Fibroblast of villous mesenchyme (primary cell): ENCODE data around the gene SYNGR1. TPM values are rescaled to one million over a fixed set of nuclear protein-coding genes. Genes with fewer than 3 reads are reported as not detected.
"Not testable (repeated sequence)": the region's sequence is repeated elsewhere in the genome, so short reads cannot be mapped to it uniquely, and the experiment has no call there.

Source experiments
- DNase-seq: peaks from one replicate; pipeline ENCODE4 v3.0.0-alpha.2; 2010; ENCODE audit warnings: low read depth
- H3K4me3 ChIP-seq: 2 replicates; pipeline ENCODE4 v1.5.1; 2011; ENCODE audit warnings: low read depth, mild to moderate bottlenecking, low read length
- CTCF ChIP-seq: IDR thresholded peaks from 2 replicates; pipeline ENCODE4 v1.5.1; 2012; ENCODE audit warnings: low read depth, mild to moderate bottlenecking, low read length; ENCODE audit not compliant: insufficient read depth
- total RNA-seq: library from RNA; depleted of rRNA; stranded (reverse); fragments of >200 nt; gene quantifications from 2 replicates; pipeline ENCODE4 v1.2.3, GENCODE V29; 2012

SYNGR1 gene
- total RNA-seq, 1 donor = 8.6 TPM

DNA sequence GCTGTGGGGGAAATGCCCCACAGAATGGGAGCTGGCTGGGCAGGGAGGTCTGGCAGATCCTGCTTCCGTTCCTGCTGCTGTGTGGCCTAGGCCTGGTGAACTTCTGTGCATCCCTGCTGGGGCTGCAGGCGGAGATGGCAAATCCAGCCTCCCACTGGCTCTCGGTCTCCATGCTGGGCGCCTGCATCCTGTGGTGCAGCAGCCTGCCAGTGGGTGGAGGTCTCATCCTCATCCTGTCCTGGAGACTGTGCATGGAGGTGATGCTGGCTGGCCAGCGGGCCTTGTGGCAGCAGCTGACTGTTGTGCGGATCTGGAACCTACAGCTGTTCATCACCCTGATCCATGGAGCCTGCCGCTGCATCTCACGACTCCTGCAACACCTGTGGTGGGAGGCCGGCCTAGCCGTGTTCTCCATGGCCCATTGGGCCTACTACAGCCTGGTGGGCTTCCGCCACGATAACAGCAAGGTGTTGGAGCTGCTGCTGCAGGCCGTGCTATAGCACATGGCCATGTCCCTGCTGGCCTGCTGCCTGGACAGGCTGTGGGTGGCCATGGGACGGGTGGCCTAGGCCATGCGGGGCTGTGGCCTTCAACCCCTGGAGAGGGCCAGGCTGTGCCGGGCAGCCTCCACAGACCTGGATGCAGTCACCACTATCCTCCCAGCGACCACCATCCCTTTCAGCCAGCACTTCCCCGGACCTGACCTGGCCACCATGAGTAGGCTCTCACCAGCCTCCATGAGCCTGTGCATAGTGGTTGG, 21.6 kb upstream of the SYNGR1 start:
- no peak overlapping the region for H3K4me3 ChIP-seq
- no peak for TF ChIP-seq CTCF
- no peak for DNase-seq

GRCh38 chr22:39330553-39330952, 19.2 kb upstream of the SYNGR1 start:
- DNase-seq, H3K4me3 ChIP-seq: not testable (repeated sequence)

GRCh38 chr22:39332441-39333064, 17.2 kb upstream of the SYNGR1 start:
- no peak for DNase-seq
- TF ChIP-seq CTCF = no peak
- H3K4me3 ChIP-seq = no peak overlapping the region

GRCh38 chr22:39336411-39336810, 13.4 kb upstream of the SYNGR1 start:
- TF ChIP-seq CTCF = no peak
- no peak overlapping the region for H3K4me3 ChIP-seq
- no peak for DNase-seq

GRCh38 chr22:39339775-39340174, 10.0 kb upstream of the SYNGR1 start:
- H3K4me3 ChIP-seq = not testable (repeated sequence)
- DNase-seq = peak; percentile 85

DNA sequence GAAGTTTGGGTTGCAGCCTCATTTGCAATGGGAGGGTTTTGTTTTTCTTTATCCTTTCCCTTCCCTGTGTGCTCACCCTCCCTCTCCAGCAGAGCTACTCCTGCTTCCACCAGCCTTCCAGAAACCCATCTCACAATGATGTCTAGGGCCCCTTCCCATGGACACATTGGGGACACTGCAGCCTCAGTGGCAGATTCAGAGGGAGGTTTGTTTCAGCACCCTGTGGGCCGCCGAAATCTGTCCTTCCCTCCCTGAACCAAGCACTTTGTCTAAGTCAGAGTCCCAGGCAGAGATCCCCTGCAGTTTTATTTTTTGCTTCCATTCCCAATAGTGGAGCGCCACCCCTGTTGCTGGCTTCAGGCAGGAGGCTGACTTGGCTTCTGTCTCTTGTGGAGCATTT, 8.6 kb upstream of the SYNGR1 start:
- no peak overlapping the region for H3K4me3 ChIP-seq
- no peak for DNase-seq
- TF ChIP-seq CTCF = no peak

GRCh38 chr22:39343259-39344045, 6.3 kb upstream of the SYNGR1 start:
- TF ChIP-seq CTCF = peak; percentile 92
- no peak overlapping the region for H3K4me3 ChIP-seq
- peak; percentile 65 for DNase-seq
